K562 (cell line): ENCODE measurements around the gene FIBP. TPM values are rescaled to one million over a fixed set of nuclear protein-coding genes. Genes with fewer than 3 reads are reported as not detected.

Source experiments
- CBFA2T2 ChIP-seq: fragments of 450-650 bp; conservative IDR thresholded peaks from 2 replicates; pipeline ENCODE4 v1.6.1; 2017; ENCODE audit warnings: mild to moderate bottlenecking
- CTCFL ChIP-seq: IDR thresholded peaks from 2 replicates; pipeline ENCODE4 v1.6.1; 2011; ENCODE audit warnings: borderline replicate concordance, low read depth, mild to moderate bottlenecking, moderate library complexity, low read length; ENCODE audit not compliant: insufficient read depth, poor library complexity, severe bottlenecking
- DPF2 ChIP-seq: fragments of 450-650 bp; IDR thresholded peaks from 2 replicates; pipeline ENCODE4 v1.6.1; 2016
- E2F3 ChIP-seq: fragments of 250-450 bp; sonication (Bioruptor Pico); IDR thresholded peaks from 2 replicates; pipeline ENCODE4 v1.4.0; 2020; ENCODE audit warnings: mild to moderate bottlenecking
- ELF2 ChIP-seq: fragments of 250-450 bp; sonication (Bioruptor Pico); IDR thresholded peaks from 2 replicates; pipeline ENCODE4 v1.5.0; 2021; ENCODE audit warnings: mild to moderate bottlenecking
- HBP1 ChIP-seq: fragments of 450-650 bp; formaldehyde crosslinking; IDR thresholded peaks from 2 replicates; pipeline ENCODE4 v1.4.0; 2022; ENCODE audit warnings: missing genetic modification characterization
- ILK ChIP-seq: fragments of 450-650 bp; IDR thresholded peaks from 2 replicates; pipeline ENCODE4 v1.6.1; 2016; ENCODE audit warnings: missing genetic modification characterization, low read depth, mild to moderate bottlenecking, missing compliant biosample characterization, moderate library complexity, borderline replicate concordance
- MEIS2 ChIP-seq: fragments of 450-650 bp; IDR thresholded peaks from 2 replicates; pipeline ENCODE4 v1.6.1; 2014; ENCODE audit warnings: mild to moderate bottlenecking; ENCODE audit not compliant: partially characterized antibody
- MLLT1 ChIP-seq, 2 experiments: fragments of 450-650 bp; IDR thresholded peaks; 2 replicates each; pipeline ENCODE4 v1.6.1; 2016
- NKRF ChIP-seq: fragments of 450-650 bp; IDR thresholded peaks from 2 replicates; pipeline ENCODE4 v1.6.1; 2016; ENCODE audit warnings: borderline replicate concordance
- SIN3B ChIP-seq: fragments of 450-650 bp; IDR thresholded peaks from 2 replicates; pipeline ENCODE4 v1.6.1; 2017; ENCODE audit warnings: low read depth, mild to moderate bottlenecking, moderate library complexity
- SRSF9 ChIP-seq: fragments of 200-400 bp; formaldehyde crosslinking; IDR thresholded peaks from 2 replicates; pipeline ENCODE4 v1.6.1; 2017; ENCODE audit warnings: low read depth, low read length, borderline replicate concordance
- TAF9B ChIP-seq: fragments of 450-650 bp; IDR thresholded peaks from 2 replicates; pipeline ENCODE4 v1.6.1; 2018; ENCODE audit warnings: mild to moderate bottlenecking; ENCODE audit not compliant: partially characterized antibody
- YY1 ChIP-seq, 3 experiments: IDR thresholded peaks; 2 replicates each; pipeline ENCODE4 v1.6.1; 2011; ENCODE audit warnings: low read length in 2 of 3, mild to moderate bottlenecking in 2 of 3, moderate library complexity in 2 of 3, borderline replicate concordance in 1 of 3, control low read depth in 1 of 3, low read depth in 1 of 3; ENCODE audit not compliant: insufficient read depth in 3 of 3, insufficient replicate concordance in 2 of 3, control insufficient read depth in 1 of 3, insufficient read length in 1 of 3; ENCODE audit errors: extremely low read depth in 1 of 3
- ZBTB2 ChIP-seq: fragments of 450-650 bp; IDR thresholded peaks from 2 replicates; pipeline ENCODE4 v1.6.1; 2016; ENCODE audit warnings: antibody characterized with exemption
- ZNF134 ChIP-seq: fragments of 250-450 bp; sonication (Bioruptor Pico); conservative IDR thresholded peaks from 2 replicates; pipeline ENCODE4 v1.4.0; 2020
- ZNF224 ChIP-seq: sonication (generic); formaldehyde crosslinking; IDR thresholded peaks from 2 replicates; pipeline ENCODE4 v1.8.0; 2022; ENCODE audit warnings: mild to moderate bottlenecking, missing genetic modification reagents
- ZNF75A ChIP-seq: fragments of 450-650 bp; formaldehyde crosslinking; IDR thresholded peaks from 2 replicates; pipeline ENCODE4 v1.4.0; 2020; ENCODE audit warnings: mild to moderate bottlenecking
- ZZZ3 ChIP-seq: fragments of 450-650 bp; IDR thresholded peaks from 2 replicates; pipeline ENCODE4 v1.6.1; 2016; ENCODE audit warnings: antibody characterized with exemption, mild to moderate bottlenecking, moderate library complexity
- polyA plus RNA-seq, 8 experiments: library from polyadenylated mRNA; depleted of rRNA in 4 of 8; stranded (reverse) in 5 of 8; unstranded in 3 of 8; fragments of >200 nt; fragmentation: Nextera tagmentation in 2 of 8; fragmentation: Illumina TruSeq in 1 of 8; extraction: Ambion mirVana in 2 of 8; extraction: Trizol in 1 of 8; gene quantifications; 2 replicates each; pipeline versions ENCODE4 v1.2.1 to v1.2.3, GENCODE V29; 2011 to 2014; ENCODE audit warnings: inconsistent platforms in 1 of 8, missing spikeins in 1 of 8
- total RNA-seq, 7 experiments: library from RNA; depleted of rRNA in 6 of 7; stranded (reverse); fragments of >200 nt in 6 of 7; fragmentation: Illumina TruSeq in 2 of 7; extraction: Trizol in 2 of 7; gene quantifications; 2 replicates each; pipeline versions ENCODE4 v1.2.1 to v1.2.3, GENCODE V29; 2011 to 2021; ENCODE audit warnings: low replicate concordance in 1 of 7

FIBP gene
- total and polyA plus RNA-seq, 9 of the 15 experiments (the other 6 are each of a cell fraction or from before 2014, with no cell fraction given) = 41.2 to 79.2 (median 48.6) TPM

GRCh38 chr11:65857853-65858680 lies 30.2 kb downstream of the FIBP start, which contains the start of gene CFL1 (continued):
- TF ChIP-seq HBP1 (peak; percentile 90; the same call in 1 of the 2 replicates), MLLT1 (IDR thresholded peaks at IDR 0.05) (no peak; a peak in 1 of 4 replicates), MEIS2 (no peak), ELF2 (peak; percentile 68; the same call in 1 of the 2 replicates), TAF9B (no peak), ZNF75A (CRISPR knock-in tag) (no peak), E2F3 (CRISPR knock-in tag) (peak; percentile 66), ZBTB2 (no peak), SRSF9 (no peak), ILK (tag) (no peak), CTCFL (no peak), ZNF134 (CRISPR knock-in tag) (no peak), ZNF224 (CRISPR knock-in tag) (no peak), DPF2 (no peak), CBFA2T2 (no peak), NKRF (no peak), YY1 (IDR thresholded peaks at IDR 0.05; ENCODE audit: borderline replicate concordance in 1 of 3, control insufficient read depth in 1 of 3, extremely low read depth in 1 of 3, insufficient read depth in 3 of 3, insufficient read length in 1 of 3, insufficient replicate concordance in 2 of 3, low read depth in 1 of 3, low read length in 2 of 3) (peak in 2 of 3 experiments; percentile 55 to 70), SIN3B (peak; percentile 78), ZZZ3 (no peak)
